ENCODE data around the gene SPRED2.

SPRED2 gene

DNA sequence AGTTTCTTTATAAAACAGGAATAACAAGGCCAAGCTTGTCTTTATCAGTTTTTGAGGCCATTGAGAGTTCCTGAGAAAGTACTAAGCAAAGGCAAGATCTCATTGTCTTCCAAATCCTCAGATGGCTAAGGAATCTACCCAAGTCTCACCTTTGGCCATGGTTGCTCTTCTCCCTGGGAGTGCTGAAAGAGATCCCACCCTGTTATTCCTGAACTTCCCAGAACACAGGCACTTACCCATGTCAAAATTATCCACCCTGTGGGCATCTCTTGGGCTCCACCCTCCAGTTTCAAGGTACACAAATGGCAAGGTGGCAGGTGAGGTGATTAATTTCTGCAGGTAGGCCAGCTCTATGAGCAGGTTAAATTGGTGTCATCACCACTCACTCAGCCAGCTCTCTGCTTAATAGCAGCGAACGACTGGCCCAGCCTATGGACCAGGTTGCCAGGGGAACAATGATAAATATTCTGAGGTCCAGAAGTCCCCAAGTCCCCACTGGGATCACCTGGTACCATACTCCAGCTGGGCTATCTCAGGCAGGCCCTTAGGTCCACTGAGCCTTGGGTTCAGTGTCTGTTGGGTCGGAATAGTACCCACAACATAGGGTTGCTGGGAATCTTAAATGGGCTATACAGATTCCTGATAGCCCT lies 2.3 kb upstream of the SPRED2 start:
- WGBS, 2 donors (ENCODE audit: extremely low coverage in 2 of 2, insufficient read length in 2 of 2, insufficient replicate concordance in 1 of 2), result no CpG with 5 or more reads among the region's 3 CpGs
- Histone ChIP-seq H3K36me3 (replicated peaks in 1 of 2; ENCODE audit: control insufficient read depth in 2 of 2, insufficient read depth in 2 of 2, low read length in 2 of 2) (no peaks in the 10 kb centered on the region), H4K8ac (ENCODE audit: low read depth, low read length) (no peak overlapping the region), H3K4me2 (ENCODE audit: insufficient read depth, low read length, poor library complexity, severe bottlenecking) (no peak overlapping the region), H3K4me1 (ENCODE audit: control insufficient read depth in 2 of 2, insufficient read depth in 1 of 2, low read depth in 1 of 2, low read length in 2 of 2) (peaks cover 21 to 37% of the 10 kb centered on the region in 2 donors), H2BK15ac (ENCODE audit: low read length) (no peak overlapping the region), H3K18ac (ENCODE audit: low read length) (no peak overlapping the region), H3K4me3 (ENCODE audit: low read length in 2 of 2) (peak overlapping the region in 1 of 2 donors; percentile 73), H3K9me3 (replicated peaks in 1 of 2; ENCODE audit: control insufficient read depth in 2 of 2, insufficient read depth in 1 of 2, low read depth in 1 of 2, low read length in 2 of 2) (no peaks in the 10 kb centered on the region), H3K27me3 (ENCODE audit: control insufficient read depth in 3 of 3, insufficient read depth in 3 of 3, low read depth in 1 of 3, low read length in 3 of 3) (peaks cover 0 to 3% (median 0%) of the 10 kb centered on the region in 3 experiments), H3K4ac (ENCODE audit: low read length) (no peak overlapping the region), H3K79me1 (ENCODE audit: low read depth, low read length) (peaks cover 6% of the 10 kb centered on the region), H2AFZ (ENCODE audit: low read length) (peak overlapping the region; percentile 97), H2BK12ac (ENCODE audit: low read length) (no peak overlapping the region), H3K9ac (ENCODE audit: low read depth, low read length, poor library complexity) (no peak overlapping the region), H3K23ac (ENCODE audit: low read depth, low read length, poor library complexity) (no peak overlapping the region), H2BK5ac (ENCODE audit: low read length) (no peak overlapping the region), H3K14ac (ENCODE audit: low read length) (no peak overlapping the region), H3K27ac (replicated peaks; ENCODE audit: low read length) (no peak overlapping the region), H2BK120ac (ENCODE audit: low read depth, low read length) (no peak overlapping the region), H2AK5ac (ENCODE audit: low read depth, low read length) (no peak overlapping the region), H4K91ac (ENCODE audit: low read depth, low read length, poor library complexity) (no peak overlapping the region)
- no peak for DNase-seq (ENCODE audit: low spot score)

DNA sequence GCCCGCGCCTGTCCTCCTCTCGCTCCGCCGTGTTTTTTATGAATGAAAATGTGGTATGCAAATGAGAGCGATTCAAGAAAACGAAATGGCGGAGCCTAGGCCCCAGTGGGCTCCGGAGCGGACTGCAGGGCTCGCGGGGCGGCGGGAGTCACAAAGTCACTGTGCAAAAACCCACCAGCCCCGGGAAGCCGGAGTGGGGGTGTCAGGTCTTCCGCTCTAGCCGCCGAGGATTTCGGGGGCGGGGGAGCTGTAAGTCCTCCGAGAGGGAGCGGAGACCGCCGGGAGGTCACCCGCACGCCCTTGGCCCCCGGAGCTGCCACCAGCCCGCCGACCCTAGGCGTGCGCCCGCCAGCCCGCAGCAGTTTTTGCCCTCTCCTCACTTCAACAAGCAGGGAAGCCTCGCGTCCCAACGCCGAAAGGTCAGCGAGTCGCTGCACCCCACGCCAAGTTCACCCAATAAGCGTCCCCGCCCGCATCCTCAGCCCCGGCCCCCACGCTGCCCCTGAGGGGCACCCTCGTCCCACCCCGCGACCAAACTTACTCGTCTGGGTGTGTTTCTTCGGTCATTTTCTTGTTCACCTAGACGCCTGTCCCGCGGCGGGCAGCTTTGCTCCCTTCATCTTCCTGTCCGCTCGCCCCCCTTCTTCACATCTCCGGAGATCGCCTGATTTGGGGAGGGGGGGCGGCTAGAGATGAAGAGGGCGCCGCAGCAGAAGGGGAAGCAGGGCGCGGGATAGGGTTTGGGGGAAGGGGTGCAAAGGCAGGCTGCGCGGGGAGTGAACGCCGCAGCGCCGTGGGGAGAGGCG lies 775 bp downstream of the SPRED2 start:
- H3K79me1 ChIP-seq (ENCODE audit: low read depth, low read length), result peaks cover 6% of the 10 kb centered on the region
- H3K14ac ChIP-seq (ENCODE audit: low read length), result peak overlapping the region; percentile 8
- H2BK12ac ChIP-seq (ENCODE audit: low read length), result no peak overlapping the region
- H3K9ac ChIP-seq (ENCODE audit: low read depth, low read length, poor library complexity), result peak overlapping the region; percentile 96
- peak overlapping the region; percentile 77 for H2BK15ac ChIP-seq (ENCODE audit: low read length)
- peak; percentile 44 for DNase-seq (ENCODE audit: low spot score)
- peaks cover 0 to 7% of the 10 kb centered on the region in 2 donors for H3K36me3 ChIP-seq (replicated peaks in 1 of 2; ENCODE audit: control insufficient read depth in 2 of 2, insufficient read depth in 2 of 2, low read length in 2 of 2)
- H3K9me3 ChIP-seq (replicated peaks in 1 of 2; ENCODE audit: control insufficient read depth in 2 of 2, insufficient read depth in 1 of 2, low read depth in 1 of 2, low read length in 2 of 2), result no peaks in the 10 kb centered on the region
- no peaks in the 10 kb centered on the region for H3K27me3 ChIP-seq (ENCODE audit: control insufficient read depth in 3 of 3, insufficient read depth in 3 of 3, low read depth in 1 of 3, low read length in 3 of 3)
- peak overlapping the region; percentile 88 to 98 for H3K4me3 ChIP-seq (ENCODE audit: low read length in 2 of 2)
- H2AK5ac ChIP-seq (ENCODE audit: low read depth, low read length), result peak overlapping the region; percentile 83
- H2BK5ac ChIP-seq (ENCODE audit: low read length), result peak overlapping the region; percentile 72
- H3K18ac ChIP-seq (ENCODE audit: low read length), result peak overlapping the region; percentile 97
- H3K4me1 ChIP-seq (ENCODE audit: control insufficient read depth in 2 of 2, insufficient read depth in 1 of 2, low read depth in 1 of 2, low read length in 2 of 2), result peaks cover 6 to 35% of the 10 kb centered on the region in 2 donors
- peak overlapping the region; percentile 94 for H2AFZ ChIP-seq (ENCODE audit: low read length)
- H4K91ac ChIP-seq (ENCODE audit: low read depth, low read length, poor library complexity), result peak overlapping the region; percentile 34
- no CpG with 5 or more reads among the region's 71 CpGs for WGBS, 2 donors (ENCODE audit: extremely low coverage in 2 of 2, insufficient read length in 2 of 2, insufficient replicate concordance in 1 of 2)
- H3K23ac ChIP-seq (ENCODE audit: low read depth, low read length, poor library complexity), result peak overlapping the region; percentile 90
- H3K27ac ChIP-seq (replicated peaks; ENCODE audit: low read length), result peak overlapping the region; percentile 65
- H4K8ac ChIP-seq (ENCODE audit: low read depth, low read length), result no peak overlapping the region
- H3K4ac ChIP-seq (ENCODE audit: low read length), result peak overlapping the region; percentile 80
- peak overlapping the region; percentile 93 for H3K4me2 ChIP-seq (ENCODE audit: insufficient read depth, low read length, poor library complexity, severe bottlenecking)
- H2BK120ac ChIP-seq (ENCODE audit: low read depth, low read length), result peak overlapping the region; percentile 40

DNA sequence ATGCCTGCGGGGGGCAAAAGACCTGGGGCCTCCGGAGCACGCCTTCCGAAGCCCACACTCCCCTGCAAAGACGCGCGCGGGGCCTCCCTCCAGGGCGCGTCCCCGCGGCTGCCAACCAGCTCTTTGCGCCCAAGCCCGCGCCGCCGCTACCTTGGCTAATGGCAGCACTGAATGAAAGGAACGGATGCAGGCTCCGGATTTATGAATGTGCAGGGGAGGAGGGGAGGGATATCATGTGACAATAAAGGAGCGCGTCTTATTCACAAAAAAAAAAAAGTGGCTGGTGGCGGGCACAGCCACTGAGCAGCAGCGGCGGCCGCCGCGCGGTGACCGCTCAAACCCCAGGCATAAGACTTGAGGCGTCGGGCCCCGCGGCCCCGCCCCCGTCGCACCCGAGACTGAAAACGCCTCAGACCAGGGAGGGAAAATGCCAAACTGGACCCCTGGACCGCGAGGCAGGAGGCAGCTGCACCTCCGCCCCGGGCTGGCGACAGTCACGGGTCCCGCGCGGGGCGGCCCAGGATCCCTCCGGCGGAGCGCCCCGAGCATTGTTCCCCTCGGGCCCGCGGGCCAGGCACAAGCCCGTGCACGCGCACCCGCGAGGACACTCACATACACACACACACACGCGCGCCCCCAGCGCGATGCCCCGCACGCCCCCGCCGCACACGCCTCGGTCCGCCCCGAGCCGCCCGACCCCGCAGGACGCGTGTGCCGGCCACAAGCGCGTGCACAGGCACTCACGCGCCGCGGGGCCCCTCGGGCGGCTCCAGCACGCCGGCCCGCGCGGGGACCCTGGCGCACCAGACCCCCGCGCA lies 1.6 kb downstream of the SPRED2 start:
- Histone ChIP-seq H3K9me3 (replicated peaks in 1 of 2; ENCODE audit: control insufficient read depth in 2 of 2, insufficient read depth in 1 of 2, low read depth in 1 of 2, low read length in 2 of 2) (no peaks in the 10 kb centered on the region), H3K18ac (ENCODE audit: low read length) (peak overlapping the region; percentile 97), H2AFZ (ENCODE audit: low read length) (peak overlapping the region; percentile 94), H3K4me1 (ENCODE audit: control insufficient read depth in 2 of 2, insufficient read depth in 1 of 2, low read depth in 1 of 2, low read length in 2 of 2) (peaks cover 6 to 38% of the 10 kb centered on the region in 2 donors), H4K8ac (ENCODE audit: low read depth, low read length) (no peak overlapping the region), H3K23ac (ENCODE audit: low read depth, low read length, poor library complexity) (peak overlapping the region; percentile 62), H2BK5ac (ENCODE audit: low read length) (peak overlapping the region; percentile 72), H3K4me2 (ENCODE audit: insufficient read depth, low read length, poor library complexity, severe bottlenecking) (peak overlapping the region; percentile 93), H2AK5ac (ENCODE audit: low read depth, low read length) (peak overlapping the region; percentile 83), H3K36me3 (replicated peaks in 1 of 2; ENCODE audit: control insufficient read depth in 2 of 2, insufficient read depth in 2 of 2, low read length in 2 of 2) (peaks cover 0 to 7% of the 10 kb centered on the region in 2 donors), H3K79me1 (ENCODE audit: low read depth, low read length) (peaks cover 6% of the 10 kb centered on the region), H2BK15ac (ENCODE audit: low read length) (no peak overlapping the region), H3K4ac (ENCODE audit: low read length) (no peak overlapping the region), H3K27me3 (ENCODE audit: control insufficient read depth in 3 of 3, insufficient read depth in 3 of 3, low read depth in 1 of 3, low read length in 3 of 3) (no peaks in the 10 kb centered on the region), H3K4me3 (ENCODE audit: low read length in 2 of 2) (peak overlapping the region; percentile 88 to 98), H3K14ac (ENCODE audit: low read length) (peak overlapping the region; percentile 76), H3K27ac (replicated peaks; ENCODE audit: low read length) (no peak overlapping the region), H2BK120ac (ENCODE audit: low read depth, low read length) (no peak overlapping the region), H3K9ac (ENCODE audit: low read depth, low read length, poor library complexity) (peak overlapping the region; percentile 96), H4K91ac (ENCODE audit: low read depth, low read length, poor library complexity) (no peak overlapping the region), H2BK12ac (ENCODE audit: low read length) (no peak overlapping the region)
- peak; percentile 52 for DNase-seq (ENCODE audit: low spot score)
- WGBS, 2 donors (ENCODE audit: extremely low coverage in 2 of 2, insufficient read length in 2 of 2, insufficient replicate concordance in 1 of 2), result no CpG with 5 or more reads among the region's 95 CpGs

Data from neuronal stem cell (in vitro differentiated cells).